Small intestine (tissue), 7 donors: ENCODE results near the gene FBRSL1. TPM values are rescaled to one million over a fixed set of nuclear protein-coding genes. Genes with fewer than 3 reads are reported as not detected.

Source experiments
- DNase-seq, 2 donors: peaks; one replicate each; pipeline versions ENCODE4 v3.0.0 to v3.0.0-alpha.2; 2013
- FAIRE-seq: peaks from 2 replicates; lab custom pipeline; 2012; peaks lifted over from hg19 to GRCh38; lab: Jason Lieb, UNC
- H3K27ac ChIP-seq, 3 donors: one replicate each; pipeline ENCODE4 v1.5.1; 2013; ENCODE audit warnings: low read length in 2 of 3, mild to moderate bottlenecking in 2 of 3, control low read depth in 1 of 3, inconsistent platforms in 1 of 3, low read depth in 1 of 3, moderate library complexity in 1 of 3
- H3K27me3 ChIP-seq, 3 donors: one replicate each; pipeline ENCODE4 v1.6.1; 2013; ENCODE audit warnings: low read length in 3 of 3, inconsistent platforms in 1 of 3; ENCODE audit not compliant: control insufficient read depth in 3 of 3, insufficient read depth in 3 of 3
- H3K36me3 ChIP-seq, 3 donors: one replicate each; pipeline ENCODE4 v1.6.1; 2013; ENCODE audit warnings: low read length in 3 of 3, inconsistent platforms in 1 of 3, low read depth in 1 of 3, mild to moderate bottlenecking in 1 of 3, moderate library complexity in 1 of 3; ENCODE audit not compliant: control insufficient read depth in 3 of 3, insufficient read depth in 2 of 3
- H3K4me1 ChIP-seq, 3 donors: one replicate each; pipeline ENCODE4 v1.6.1; 2013; ENCODE audit warnings: low read length in 2 of 3, inconsistent platforms in 1 of 3, low read depth in 1 of 3, mild to moderate bottlenecking in 1 of 3, moderate library complexity in 1 of 3; ENCODE audit not compliant: control insufficient read depth in 3 of 3, insufficient read depth in 2 of 3
- H3K4me3 ChIP-seq, 3 donors: one replicate each; pipeline ENCODE4 v1.5.1; 2013; ENCODE audit warnings: low read length in 3 of 3, control low read depth in 1 of 3, inconsistent platforms in 1 of 3, low read depth in 1 of 3, mild to moderate bottlenecking in 1 of 3, moderate library complexity in 1 of 3
- H3K9me3 ChIP-seq, 2 donors: one replicate each; pipeline ENCODE4 v1.6.1; 2013; ENCODE audit warnings: low read depth in 1 of 2, low read length in 1 of 2; ENCODE audit not compliant: control insufficient read depth in 2 of 2, insufficient read depth in 1 of 2
- WGBS, 3 donors: extraction: QIAGEN DNeasy Blood & Tissue Kit; methylation state at CpG; one replicate each; pipeline ENCODE4 v1.1.7; 2013; 5-methylcytosine and 5-hydroxymethylcytosine counted together
- polyA plus RNA-seq, 4 donors: library from polyadenylated mRNA; stranded (reverse) in 3 of 4; unstranded in 1 of 4; fragments of 200-250 nt in 3 of 4; fragments of 120-200 nt in 1 of 4; gene quantifications; one replicate each; pipeline versions ENCODE4 v1.2.1 to v1.2.3, GENCODE V29; 2013
- donor health status: healthy with polysubstance abuse.
- donor health status: control.
- donor health status: control.
- donor health status: Bipolar disorder and iron deficiency.
- donor health status: healthy.

The FBRSL1 gene
- polyA plus RNA-seq, 4 donors, result 24.3 to 59.5 (median 32.5) TPM

DNA sequence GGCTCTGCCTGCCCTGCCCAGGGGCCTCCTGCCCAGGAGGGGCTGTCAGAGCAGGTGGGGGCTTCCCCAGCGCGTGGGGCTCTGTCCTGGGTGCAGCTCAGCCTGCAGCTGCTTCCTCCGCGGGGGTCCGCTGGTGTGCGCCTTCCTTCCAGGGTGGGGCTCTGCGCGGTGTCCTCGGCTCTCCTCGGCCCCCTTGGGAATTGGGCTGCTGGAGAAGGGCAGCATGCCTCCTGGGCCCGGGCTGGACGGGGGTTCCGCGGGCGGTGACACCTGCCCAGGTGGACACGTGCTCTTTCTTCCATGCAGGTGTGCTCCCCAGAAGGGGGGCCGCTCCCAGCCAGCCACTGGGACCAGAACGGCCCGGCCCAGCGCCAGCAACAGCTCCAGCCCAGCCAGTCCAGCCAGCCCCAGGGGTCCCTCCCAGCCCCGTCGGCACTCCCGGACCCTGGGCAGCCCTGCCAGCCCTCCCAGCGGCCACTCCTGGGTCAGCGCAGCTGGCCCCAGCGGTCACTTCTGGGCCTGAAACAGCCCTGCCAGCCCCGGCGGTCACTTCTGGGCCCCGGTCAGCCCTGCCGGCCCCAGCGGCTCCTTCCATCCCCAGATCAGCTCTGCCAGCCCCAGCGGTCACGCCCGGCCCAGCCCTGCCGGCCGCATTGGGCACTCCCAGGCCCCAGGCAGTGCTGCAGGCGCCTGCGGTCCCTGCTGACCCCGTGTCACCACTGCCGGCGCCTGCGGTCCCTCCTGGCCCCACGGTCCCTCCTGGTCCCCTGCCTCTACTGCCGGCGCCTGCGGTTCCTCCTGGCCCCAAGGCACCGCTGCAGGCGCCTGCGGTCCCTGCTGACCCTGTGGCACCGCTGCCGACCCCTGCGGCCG lies 19.1 kb downstream of the FBRSL1 start:
- FAIRE-seq, result no peak
- H3K9me3 ChIP-seq, result no peaks in the 10 kb centered on the region
- H3K36me3 ChIP-seq, result peaks cover 2 to 57% (median 6%) of the 10 kb centered on the region in 3 donors
- H3K4me1 ChIP-seq, result peaks cover 0 to 31% (median 3%) of the 10 kb centered on the region in 3 donors
- no peak overlapping the region for H3K4me3 ChIP-seq
- DNase-seq, result no peak
- no peak overlapping the region for H3K27ac ChIP-seq
- WGBS, 3 donors, result 96 to 97% (median 97%) methylated on average over 40 to 53 of the region's 53 CpGs
- no peaks in the 10 kb centered on the region for H3K27me3 ChIP-seq

GRCh38 chr12:132510111-132510724 lies 20.3 kb downstream of the FBRSL1 start:
- Histone ChIP-seq H3K27me3 (no peaks in the 10 kb centered on the region), H3K4me1 (peaks cover 0 to 22% (median 0%) of the 10 kb centered on the region in 3 donors), H3K27ac (no peak overlapping the region), H3K4me3 (no peak overlapping the region), H3K36me3 (peaks cover 2 to 65% (median 6%) of the 10 kb centered on the region in 3 donors), H3K9me3 (no peaks in the 10 kb centered on the region)
- WGBS, 3 donors, result 95 to 96% (median 95%) methylated on average over 25 to 33 of the region's 33 CpGs
- DNase-seq (no peak), FAIRE-seq (no peak)

DNA sequence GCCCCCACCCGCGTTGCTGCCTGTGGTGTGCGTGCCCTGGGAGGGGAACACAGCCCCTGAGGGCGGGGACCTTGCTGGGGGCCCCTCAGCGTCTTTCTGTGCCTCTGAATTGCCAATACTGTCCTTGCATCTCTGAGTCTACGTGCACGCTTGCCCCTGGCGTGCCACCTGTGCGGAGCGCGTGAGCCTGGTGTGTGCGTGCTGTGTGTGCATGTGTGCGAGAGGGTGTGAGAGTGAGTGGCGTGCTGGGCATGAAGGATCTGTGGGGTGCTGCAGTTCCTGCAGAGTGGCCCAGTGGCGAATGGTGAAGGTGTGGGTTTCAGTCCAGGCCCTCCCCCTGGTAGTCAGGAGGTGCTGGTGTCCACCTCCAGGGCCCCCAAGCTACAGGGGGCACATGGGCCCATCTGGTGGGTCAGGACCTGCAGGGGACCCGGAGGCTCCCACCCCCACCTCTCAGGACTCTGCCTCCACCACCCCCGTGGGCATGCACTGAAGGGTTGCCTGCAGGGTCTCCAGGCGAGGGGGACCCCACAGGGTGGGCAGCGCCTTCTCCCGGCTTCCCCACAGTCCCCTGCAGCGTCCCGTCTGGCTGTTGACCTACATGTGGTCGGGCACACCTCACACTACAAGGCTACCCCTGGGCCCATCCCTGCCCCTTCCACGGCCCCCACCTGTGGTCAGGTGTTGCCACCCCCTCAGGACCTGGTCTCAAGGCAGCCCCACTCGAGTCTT lies 21.0 kb downstream of the FBRSL1 start:
- Histone ChIP-seq H3K9me3 (no peaks in the 10 kb centered on the region), H3K36me3 (peaks cover 2 to 65% (median 6%) of the 10 kb centered on the region in 3 donors), H3K27me3 (no peaks in the 10 kb centered on the region), H3K4me3 (no peak overlapping the region), H3K4me1 (peaks cover 0 to 15% (median 0%) of the 10 kb centered on the region in 3 donors), H3K27ac (no peak overlapping the region)
- no peak for DNase-seq
- no peak for FAIRE-seq
- 93 to 95% (median 95%) methylated on average over 21 to 25 of the region's 25 CpGs for WGBS, 3 donors

GRCh38 chr12:132511516-132512196 lies 21.7 kb downstream of the FBRSL1 start:
- no peak overlapping the region for H3K4me3 ChIP-seq
- WGBS, 3 donors, result 81 to 82% (median 81%) methylated on average over 19 of the region's 19 CpGs
- no peaks in the 10 kb centered on the region for H3K27me3 ChIP-seq
- DNase-seq (no peak), FAIRE-seq (no peak)
- H3K36me3 ChIP-seq, result peaks cover 2 to 68% (median 6%) of the 10 kb centered on the region in 3 donors
- no peak overlapping the region for H3K27ac ChIP-seq
- H3K9me3 ChIP-seq, result peaks cover 0 to 7% of the 10 kb centered on the region in 2 donors
- peaks cover 0 to 11% (median 0%) of the 10 kb centered on the region in 3 donors for H3K4me1 ChIP-seq

GRCh38 chr12:132512197-132513069 lies 22.5 kb downstream of the FBRSL1 start:
- Histone ChIP-seq H3K4me1 (peaks cover 0 to 12% (median 0%) of the 10 kb centered on the region in 3 donors), H3K9me3 (peaks cover 0 to 7% of the 10 kb centered on the region in 2 donors), H3K27me3 (no peaks in the 10 kb centered on the region), H3K36me3 (peaks cover 2 to 73% (median 6%) of the 10 kb centered on the region in 3 donors), H3K4me3 (no peak overlapping the region), H3K27ac (no peak overlapping the region)
- FAIRE-seq (no peak), DNase-seq (no peak)
- WGBS, 3 donors, result 85 to 89% (median 88%) methylated on average over 26 to 28 of the region's 28 CpGs

DNA sequence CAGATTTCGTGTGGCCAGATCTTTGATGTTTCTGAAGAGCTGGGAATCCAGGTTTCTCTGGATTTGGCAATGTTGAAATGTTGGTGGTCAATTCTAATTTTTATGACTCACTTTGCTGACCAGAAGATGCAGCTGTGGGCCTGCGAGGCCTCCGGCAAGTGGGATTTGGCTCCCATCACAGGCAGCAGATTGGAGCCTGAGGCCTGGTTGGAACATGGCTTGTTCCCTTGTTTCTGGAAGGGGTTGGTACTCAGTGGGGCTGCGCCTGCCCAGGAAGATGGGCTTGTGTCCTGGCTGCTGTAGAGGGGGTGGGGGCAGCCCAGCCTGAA lies 23.1 kb downstream of the FBRSL1 start:
- no peak overlapping the region for H3K4me3 ChIP-seq
- peaks cover 0 to 16% (median 0%) of the 10 kb centered on the region in 3 donors for H3K4me1 ChIP-seq
- no peak for DNase-seq
- H3K36me3 ChIP-seq, result peaks cover 2 to 67% (median 6%) of the 10 kb centered on the region in 3 donors
- no peaks in the 10 kb centered on the region for H3K27me3 ChIP-seq
- H3K9me3 ChIP-seq, result peaks cover 0 to 7% of the 10 kb centered on the region in 2 donors
- FAIRE-seq, result no peak
- WGBS, 3 donors, result 86 to 90% (median 87%) methylated on average over 3 to 4 of the region's 4 CpGs
- H3K27ac ChIP-seq, result no peak overlapping the region

DNA sequence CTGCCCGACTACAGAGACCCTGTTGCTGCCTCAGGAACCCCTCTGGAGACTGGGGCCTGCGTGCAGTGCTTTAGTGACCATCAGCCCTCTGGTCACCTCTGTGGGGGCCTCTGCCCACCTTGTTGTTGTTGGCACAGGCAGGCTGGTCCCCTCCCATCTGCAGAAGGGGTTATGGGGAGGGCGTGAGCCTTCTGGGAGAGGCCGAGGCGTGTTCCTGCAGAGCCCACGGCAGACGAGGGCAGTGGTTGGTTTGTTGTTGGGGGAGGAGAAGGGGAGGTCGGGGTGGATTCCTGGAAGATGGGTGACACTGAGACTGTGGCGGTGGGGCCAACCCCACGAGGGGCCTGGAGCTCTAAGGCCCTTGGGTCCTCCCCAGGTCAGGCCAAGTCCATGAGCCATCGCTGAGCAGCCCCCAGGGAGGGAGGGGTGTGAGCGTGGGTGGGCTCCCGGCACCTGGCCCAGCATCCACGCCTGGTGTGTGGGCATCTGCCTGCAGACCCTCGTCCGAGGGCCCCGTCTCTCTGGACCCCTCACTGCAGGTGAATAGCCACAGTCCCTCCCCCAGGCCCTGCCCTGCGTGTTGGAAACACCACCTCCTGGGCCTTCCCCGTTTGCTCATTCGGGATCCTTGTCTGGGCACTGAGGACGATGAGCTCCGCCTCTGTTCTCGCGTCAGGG lies 23.6 kb downstream of the FBRSL1 start:
- FAIRE-seq (no peak), DNase-seq (no peak)
- H3K27ac ChIP-seq, result no peak overlapping the region

More for the DNA sequence above, 23.6 kb downstream of the FBRSL1 start:
- Histone ChIP-seq H3K36me3 (peaks cover 2 to 67% (median 5%) of the 10 kb centered on the region in 3 donors), H3K9me3 (peaks cover 0 to 7% of the 10 kb centered on the region in 2 donors), H3K27me3 (no peaks in the 10 kb centered on the region), H3K4me3 (no peak overlapping the region), H3K4me1 (peaks cover 0 to 16% (median 0%) of the 10 kb centered on the region in 3 donors)
- 72 to 85% (median 80%) methylated on average over 22 to 24 of the region's 24 CpGs for WGBS, 3 donors
